ENCODE measurements around the gene SORCS3. TPM values are rescaled to one million over a fixed set of nuclear protein-coding genes. Genes with fewer than 3 reads are reported as not detected.

The SORCS3 gene
- total RNA-seq, 2 donors from 2014 or later: not detected

DNA sequence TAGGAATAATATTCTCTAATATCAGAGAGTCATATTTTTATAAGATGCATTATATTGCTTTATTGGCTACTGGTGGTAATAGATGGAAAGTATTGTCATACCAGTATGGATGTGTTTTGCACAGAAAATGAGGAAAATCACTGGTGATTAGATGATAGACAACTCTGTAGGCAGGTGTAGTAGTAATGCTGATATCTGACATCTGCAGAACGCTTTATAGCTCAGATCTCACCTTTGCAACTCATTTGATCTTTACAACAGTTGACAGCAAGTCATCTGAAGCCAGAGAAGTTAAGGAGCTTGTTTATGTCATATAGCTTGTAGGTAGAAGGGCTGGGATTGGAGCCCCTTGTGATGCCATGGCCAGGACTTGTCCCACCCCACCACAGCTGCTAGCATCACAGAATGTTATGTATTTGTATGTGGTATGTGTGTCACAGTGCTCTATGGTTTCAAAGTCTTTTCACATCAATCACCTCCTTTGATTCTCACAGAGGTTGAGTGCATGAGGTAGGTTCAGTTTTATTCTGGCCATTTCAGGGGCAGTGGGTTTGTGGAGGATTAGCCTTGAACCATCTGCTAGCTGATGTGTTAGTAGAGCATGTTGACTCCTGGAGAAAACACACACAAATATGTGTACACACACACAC lies 140.0 kb downstream of the SORCS3 start:
- ATAC-seq (no peak), DNase-seq (ENCODE audit: low spot score in 2 of 2) (no peak)
- H3K9me3 Mint-ChIP-seq: peaks cover 0 to 3% of the 10 kb centered on the region in 2 donors
- no peaks in the 10 kb centered on the region for H3K36me3 Mint-ChIP-seq
- no peak overlapping the region for H3K27ac Mint-ChIP-seq

DNA sequence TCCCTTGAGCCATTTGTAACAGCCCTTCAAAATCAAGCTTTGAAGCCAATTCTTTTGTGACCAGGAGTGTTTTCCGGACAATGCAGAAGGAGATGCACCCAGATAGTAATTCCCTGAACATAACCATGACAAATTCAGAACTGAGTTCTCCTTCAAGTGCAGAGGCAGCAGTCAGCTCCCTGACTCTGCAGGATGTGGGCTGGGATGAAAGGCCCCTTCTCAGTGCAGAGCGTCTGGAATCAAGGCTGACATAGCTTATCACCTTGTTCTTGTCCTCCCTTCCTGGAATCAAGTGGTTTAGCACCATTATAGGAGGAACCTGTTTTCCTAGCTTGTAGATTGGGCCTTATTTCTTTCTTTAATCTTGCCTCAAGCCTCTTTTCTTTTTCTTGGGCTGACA lies 143.4 kb downstream of the SORCS3 start:
- DNase-seq (ENCODE audit: low spot score in 2 of 2) (no peak), ATAC-seq (no peak)
- Mint-ChIP-seq H3K36me3 (no peaks in the 10 kb centered on the region), H3K9me3 (peaks cover 0 to 9% of the 10 kb centered on the region in 2 donors), H3K27ac (no peak overlapping the region)

DNA sequence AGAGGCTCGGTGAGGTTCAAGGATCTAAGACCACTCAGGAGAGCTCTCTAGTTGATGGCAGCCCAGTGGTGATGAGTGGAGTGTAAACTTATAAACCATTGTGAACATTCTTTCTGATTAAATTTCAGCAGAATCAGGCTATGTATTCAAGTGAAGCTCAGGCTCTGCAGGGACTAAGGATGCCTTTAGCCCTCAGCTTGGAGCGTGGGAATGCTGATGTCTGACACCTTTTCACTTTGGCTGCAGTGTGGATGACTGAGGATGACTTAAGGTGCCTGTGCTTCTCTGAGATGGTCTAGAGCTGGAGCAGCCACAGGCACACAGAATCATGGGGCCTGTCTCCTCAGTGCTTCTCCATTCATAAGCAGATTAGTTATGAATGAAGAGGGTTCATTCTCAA lies 150.4 kb downstream of the SORCS3 start:
- no peaks in the 10 kb centered on the region for H3K36me3 Mint-ChIP-seq
- H3K27ac Mint-ChIP-seq: no peak overlapping the region
- ATAC-seq (no peak), DNase-seq (ENCODE audit: low spot score in 2 of 2) (no peak)
- H3K9me3 Mint-ChIP-seq: peaks cover 0 to 5% of the 10 kb centered on the region in 2 donors

DNA sequence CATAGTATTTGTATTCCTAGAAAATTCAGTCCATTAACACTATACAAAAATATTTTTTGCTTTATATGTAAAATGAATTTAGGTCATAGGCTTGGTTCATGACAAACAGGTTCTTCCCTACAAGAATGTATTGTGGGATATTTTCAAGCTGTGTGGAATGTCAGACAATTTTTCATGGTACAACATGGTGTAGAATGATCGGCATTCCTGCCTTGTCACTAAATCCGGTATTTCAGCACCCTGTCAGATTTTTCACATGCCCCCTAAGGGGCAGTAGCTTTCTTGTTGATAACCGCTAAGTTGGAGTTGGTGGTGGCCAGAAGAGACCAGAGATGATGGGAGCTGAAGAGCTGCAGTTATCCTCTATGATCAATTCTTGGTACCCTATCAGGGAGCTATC lies 154.3 kb downstream of the SORCS3 start:
- ATAC-seq (no peak), DNase-seq (ENCODE audit: low spot score in 2 of 2) (no peak)
- Mint-ChIP-seq H3K9me3 (peaks cover 0 to 4% of the 10 kb centered on the region in 2 donors), H3K36me3 (no peaks in the 10 kb centered on the region), H3K27ac (no peak overlapping the region)

DNA sequence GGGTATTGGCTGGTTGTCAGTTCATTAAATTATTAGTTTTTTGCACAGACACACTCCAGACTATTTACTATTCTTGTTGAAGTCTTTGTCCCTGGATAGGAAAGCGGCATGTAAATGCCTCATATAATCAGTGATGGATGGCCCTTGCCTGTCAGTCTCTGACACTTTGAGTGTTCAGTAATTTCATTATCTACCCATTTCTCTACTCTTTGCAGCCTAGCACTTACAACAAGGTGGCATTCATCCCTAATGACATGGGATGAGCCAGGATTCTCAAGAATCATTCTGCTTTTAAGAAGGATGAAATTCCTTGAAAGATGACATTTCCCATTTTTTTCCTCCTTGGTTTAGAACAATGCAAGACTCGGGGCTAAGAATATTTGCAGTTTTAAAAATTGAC lies 155.7 kb downstream of the SORCS3 start:
- Mint-ChIP-seq H3K36me3 (no peaks in the 10 kb centered on the region), H3K27ac (no peak overlapping the region), H3K9me3 (peaks cover 0 to 4% of the 10 kb centered on the region in 2 donors)
- DNase-seq (ENCODE audit: low spot score in 2 of 2) (no peak), ATAC-seq (no peak)

DNA sequence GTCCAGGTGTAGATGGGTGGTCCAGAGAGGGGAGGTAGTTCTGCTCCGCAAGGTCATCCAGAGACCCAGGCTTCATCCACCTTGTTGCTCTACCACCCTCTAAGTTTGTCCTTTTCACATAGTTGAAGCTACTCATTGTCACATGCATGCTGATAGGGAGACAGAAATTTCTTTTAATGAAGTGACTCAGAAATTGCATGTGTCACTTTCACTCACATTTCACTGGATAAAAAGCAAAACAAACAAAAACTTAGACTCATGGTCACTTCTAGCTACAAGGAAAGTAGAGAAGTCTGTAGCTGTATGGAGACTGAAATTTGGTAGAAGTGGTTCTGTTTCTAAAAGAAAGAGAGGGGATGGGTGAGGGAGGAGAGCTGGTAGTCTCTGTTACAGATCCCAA lies 161.9 kb downstream of the SORCS3 start:
- Mint-ChIP-seq H3K9me3 (peaks cover 0 to 4% of the 10 kb centered on the region in 2 donors), H3K27ac (no peak overlapping the region), H3K36me3 (no peaks in the 10 kb centered on the region)
- ATAC-seq (no peak), DNase-seq (ENCODE audit: low spot score in 2 of 2) (no peak)

DNA sequence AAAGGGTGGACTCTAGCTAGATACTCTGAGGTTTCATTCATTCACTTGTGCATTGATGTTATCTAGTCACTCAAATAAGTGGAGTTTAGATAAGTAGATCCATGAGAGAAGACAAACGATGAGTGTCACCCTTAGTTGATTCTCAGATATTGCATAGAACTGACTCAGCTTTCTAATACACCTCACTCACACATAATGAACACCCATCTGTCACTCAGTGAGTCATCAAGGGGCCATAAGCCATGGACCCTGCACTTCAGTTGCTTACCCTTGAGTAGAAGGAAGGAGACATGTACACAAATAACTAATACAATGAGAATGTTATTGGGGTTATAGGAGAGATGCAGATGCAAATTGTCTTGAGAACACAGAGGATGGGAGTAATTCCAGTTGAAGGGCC lies 163.8 kb downstream of the SORCS3 start:
- no peak for DNase-seq (ENCODE audit: low spot score in 2 of 2)
- H3K36me3 Mint-ChIP-seq: no peaks in the 10 kb centered on the region
- no peak overlapping the region for H3K27ac Mint-ChIP-seq
- no peak for ATAC-seq
- no peaks in the 10 kb centered on the region for H3K9me3 Mint-ChIP-seq

DNA sequence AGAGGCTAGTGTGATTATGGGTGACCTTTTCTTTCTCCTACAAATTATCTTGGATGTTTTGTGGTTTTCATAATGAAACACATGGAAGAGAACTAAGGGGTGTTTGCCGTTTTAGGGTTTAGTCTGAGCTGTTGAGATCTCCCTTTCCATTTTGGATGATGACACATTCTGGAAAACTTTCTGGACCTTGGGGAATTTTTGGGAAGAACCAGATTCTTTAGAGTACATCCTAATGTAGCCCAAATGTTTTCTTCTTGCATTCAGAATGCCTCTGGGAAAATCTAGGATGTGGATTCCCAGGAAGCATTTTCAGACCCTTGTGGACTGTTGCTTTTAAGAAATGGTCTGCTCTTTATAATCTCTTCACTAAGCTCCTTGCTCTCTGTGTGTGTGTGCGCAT lies 165.7 kb downstream of the SORCS3 start:
- no peak overlapping the region for H3K27ac Mint-ChIP-seq
- DNase-seq (ENCODE audit: low spot score in 2 of 2) (no peak), ATAC-seq (no peak)
- no peaks in the 10 kb centered on the region for H3K9me3 Mint-ChIP-seq
- H3K36me3 Mint-ChIP-seq: no peaks in the 10 kb centered on the region

DNA sequence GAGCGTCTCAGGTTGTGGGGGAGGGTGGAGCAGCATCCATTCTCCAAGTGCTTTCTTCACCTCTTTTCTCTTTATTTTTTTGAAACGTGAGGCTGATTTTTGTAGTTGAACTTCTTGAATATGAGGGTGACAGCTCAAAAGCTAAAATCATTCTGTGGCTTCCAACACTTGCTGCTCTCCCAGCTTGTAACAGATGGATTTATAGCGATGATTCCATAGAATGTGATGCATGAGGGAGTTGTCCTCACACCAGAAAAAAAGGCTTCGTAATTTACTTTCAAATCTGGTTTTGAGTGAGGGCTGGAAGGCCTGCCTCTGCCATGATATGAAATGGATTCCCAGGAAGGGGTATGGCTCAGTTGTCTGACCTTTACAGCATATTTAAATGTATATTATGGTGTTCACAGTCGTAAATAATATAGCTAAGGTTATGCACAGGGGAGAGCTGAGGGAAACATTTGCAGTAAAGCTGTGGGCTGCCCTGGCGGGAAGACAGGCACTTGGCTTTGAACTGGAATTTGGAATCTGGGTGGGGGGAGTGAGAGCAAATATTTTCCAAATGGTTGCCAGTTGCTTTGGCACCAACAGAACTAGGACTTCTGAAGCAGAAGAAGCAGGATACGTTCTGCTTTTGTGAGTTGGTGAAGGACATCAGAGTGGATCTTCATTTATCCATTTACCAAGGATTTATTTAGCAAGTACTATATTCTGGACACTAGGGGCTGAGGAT lies 166.7 kb downstream of the SORCS3 start:
- no peaks in the 10 kb centered on the region for H3K36me3 Mint-ChIP-seq
- H3K27ac Mint-ChIP-seq: no peak overlapping the region
- ATAC-seq (no peak), DNase-seq (ENCODE audit: low spot score in 2 of 2) (no peak)
- H3K9me3 Mint-ChIP-seq: no peaks in the 10 kb centered on the region

DNA sequence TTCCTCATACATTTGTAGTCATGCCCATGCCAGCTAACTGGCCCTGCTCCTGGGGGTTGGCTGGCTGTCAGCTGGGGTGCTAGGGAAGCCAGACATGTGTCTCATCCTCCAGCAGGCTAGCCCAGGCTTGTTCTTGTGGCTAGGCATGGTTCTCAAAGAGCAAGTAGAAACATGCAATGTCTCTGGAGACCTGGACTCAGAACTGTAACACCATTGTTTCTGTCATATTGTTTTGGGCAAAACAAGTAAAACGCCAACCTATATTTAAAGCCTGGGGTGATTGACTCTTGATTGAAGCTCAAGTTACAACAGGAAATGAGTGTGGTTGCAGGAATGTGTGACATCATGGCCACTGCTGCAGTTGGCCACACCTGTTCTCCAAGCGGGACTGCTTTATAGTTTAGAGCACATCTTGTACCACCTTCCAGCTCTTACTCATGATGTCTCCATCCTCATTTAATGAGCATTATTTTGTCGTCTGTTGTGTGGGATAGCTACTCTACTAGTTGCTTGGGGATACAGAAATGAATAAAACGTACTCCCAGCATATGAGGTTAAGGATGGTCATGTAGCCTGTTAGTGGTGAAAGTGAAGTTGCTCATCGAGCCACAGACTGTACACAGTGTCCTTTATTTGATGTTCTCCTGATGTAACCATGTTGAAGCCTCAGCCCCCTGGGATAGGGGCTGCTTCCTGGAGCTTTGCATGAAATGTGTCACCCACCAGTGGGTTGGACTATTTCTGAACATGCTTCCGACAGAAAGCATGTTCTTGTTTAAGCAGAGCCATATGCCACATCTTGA lies 168.4 kb downstream of the SORCS3 start:
- H3K36me3 Mint-ChIP-seq: no peaks in the 10 kb centered on the region
- DNase-seq (ENCODE audit: low spot score in 2 of 2): no peak
- H3K27ac Mint-ChIP-seq: no peak overlapping the region
- ATAC-seq: peak in 1 of 2 donors; percentile 40
- no peaks in the 10 kb centered on the region for H3K9me3 Mint-ChIP-seq

DNA sequence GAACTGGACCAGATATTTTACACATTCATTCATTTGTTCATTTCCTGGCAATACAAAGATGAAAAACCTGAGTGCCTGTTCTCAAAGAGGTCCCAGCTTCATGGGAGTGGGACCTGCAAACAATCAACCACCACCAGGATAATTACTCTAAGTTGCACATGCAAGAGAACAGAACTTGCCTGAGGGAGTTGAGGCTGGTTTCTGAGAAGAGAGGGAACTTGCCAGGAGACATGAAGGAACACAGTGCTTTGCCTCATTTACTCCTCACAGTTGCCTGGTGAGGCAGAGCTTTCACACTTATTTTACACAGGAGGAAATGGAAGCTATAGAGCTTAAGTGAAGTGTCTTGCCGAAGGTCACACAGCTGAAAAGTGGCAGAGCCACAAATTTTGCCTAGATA lies 170.1 kb downstream of the SORCS3 start:
- no peaks in the 10 kb centered on the region for H3K36me3 Mint-ChIP-seq

DNA sequence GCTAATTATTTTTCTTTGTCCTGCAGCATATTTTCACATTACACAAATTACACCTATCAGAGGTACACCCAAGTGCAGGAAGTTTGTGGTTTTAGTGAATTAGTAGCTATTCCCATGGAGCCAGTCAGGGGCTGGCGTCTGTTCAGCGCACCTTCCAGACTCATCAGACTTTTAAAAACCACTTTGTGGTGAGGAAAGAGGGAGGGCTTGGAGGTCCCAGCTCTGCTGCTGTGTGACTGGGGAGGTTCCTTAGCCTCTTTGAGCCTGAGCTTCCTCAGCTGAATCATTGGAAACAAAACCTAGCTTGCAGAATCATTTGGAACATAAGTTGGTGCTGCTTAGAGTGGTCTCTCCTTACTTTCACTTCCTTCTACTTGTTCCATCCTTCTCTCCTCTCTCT lies 175.4 kb downstream of the SORCS3 start:
- ATAC-seq (no peak), DNase-seq (ENCODE audit: low spot score in 2 of 2) (no peak)
- Mint-ChIP-seq H3K27ac (no peak overlapping the region), H3K9me3 (peaks cover 0 to 3% of the 10 kb centered on the region in 2 donors), H3K36me3 (no peaks in the 10 kb centered on the region)

More for the DNA sequence above, 170.1 kb downstream of the SORCS3 start:
- Mint-ChIP-seq H3K27ac (no peak overlapping the region), H3K9me3 (no peaks in the 10 kb centered on the region)
- ATAC-seq (no peak), DNase-seq (ENCODE audit: low spot score in 2 of 2) (no peak)

DNA sequence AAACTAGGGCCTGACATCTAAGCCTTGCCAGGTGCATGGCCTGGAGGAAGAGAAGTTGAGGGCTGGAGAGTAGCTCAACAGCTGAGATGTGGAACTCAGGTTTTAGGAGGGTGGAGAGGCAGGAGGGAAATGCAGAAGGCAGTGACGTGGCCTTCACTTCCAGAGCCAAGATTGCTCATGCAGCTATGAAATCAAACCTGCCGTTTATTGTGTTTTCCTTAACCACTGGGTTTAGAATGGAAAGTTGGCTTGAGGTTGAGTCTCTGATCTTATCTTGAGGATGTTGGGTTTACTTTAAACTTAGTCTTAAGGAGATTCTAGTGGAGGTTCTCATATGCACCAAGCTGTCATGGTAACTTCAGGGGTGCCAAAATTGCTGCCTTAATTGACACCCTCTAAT lies 178.6 kb downstream of the SORCS3 start:
- ATAC-seq (no peak), DNase-seq (ENCODE audit: low spot score in 2 of 2) (no peak)
- Mint-ChIP-seq H3K27ac (no peak overlapping the region), H3K9me3 (peaks cover 6 to 7% of the 10 kb centered on the region in 2 donors), H3K36me3 (no peaks in the 10 kb centered on the region)

DNA sequence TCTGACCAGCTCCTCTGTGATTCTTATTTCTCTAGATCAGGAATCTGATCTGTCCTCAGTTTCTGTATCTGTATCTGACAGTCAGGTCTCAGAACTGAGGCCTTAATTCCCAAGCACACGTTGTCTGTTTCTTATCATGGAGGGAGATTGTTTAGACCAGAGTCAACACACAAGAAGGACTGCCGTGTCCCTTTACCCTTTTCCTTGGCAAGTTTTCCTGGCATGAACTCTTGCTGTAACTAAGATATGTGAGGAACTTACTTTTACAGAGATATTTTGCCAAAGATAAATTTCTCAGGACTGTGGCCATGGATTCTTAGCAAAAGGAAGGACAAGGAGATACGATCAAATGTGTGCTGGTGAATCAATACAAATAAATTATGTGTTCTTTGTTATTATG lies 181.0 kb downstream of the SORCS3 start:
- H3K9me3 Mint-ChIP-seq: peaks cover 7 to 12% of the 10 kb centered on the region in 2 donors
- DNase-seq (ENCODE audit: low spot score in 2 of 2): no peak
- ATAC-seq: no peak
- no peak overlapping the region for H3K27ac Mint-ChIP-seq
- no peaks in the 10 kb centered on the region for H3K36me3 Mint-ChIP-seq

DNA sequence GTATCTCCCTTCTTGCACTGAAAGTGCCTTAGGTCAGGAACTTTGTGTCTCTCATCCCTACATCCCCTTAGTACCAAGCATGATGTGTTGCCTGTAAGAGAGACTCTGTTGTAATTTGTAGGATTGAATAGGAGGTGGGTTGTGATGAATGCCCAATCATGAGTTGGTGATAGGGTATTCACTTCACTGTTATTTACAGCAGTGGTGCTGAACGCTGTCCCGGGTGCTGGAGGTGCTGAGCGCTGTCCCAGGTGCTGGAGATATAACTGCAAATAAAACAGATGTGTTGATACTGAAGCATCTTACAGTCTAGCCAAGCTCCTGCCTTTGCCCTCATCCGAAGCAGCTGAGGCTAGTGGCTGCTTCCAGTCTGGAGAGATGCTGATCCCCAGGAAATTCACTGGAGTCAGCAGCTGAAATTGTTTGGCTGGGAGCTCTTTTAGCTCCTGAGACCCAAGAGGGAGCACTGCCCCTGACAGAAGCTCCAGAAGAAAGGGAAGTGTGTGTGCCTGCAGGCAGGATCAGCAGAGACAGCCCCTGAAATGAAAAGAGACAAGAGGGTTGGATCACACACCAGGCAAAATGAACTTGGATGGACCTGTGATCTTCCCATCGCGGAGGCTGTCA lies 183.4 kb downstream of the SORCS3 start:
- no peaks in the 10 kb centered on the region for H3K36me3 Mint-ChIP-seq
- H3K9me3 Mint-ChIP-seq: peaks cover 11 to 16% of the 10 kb centered on the region in 2 donors
- ATAC-seq: no peak
- peak in 1 of 2 donors; percentile 30 for DNase-seq (ENCODE audit: low spot score in 2 of 2)
- no peak overlapping the region for H3K27ac Mint-ChIP-seq

DNA sequence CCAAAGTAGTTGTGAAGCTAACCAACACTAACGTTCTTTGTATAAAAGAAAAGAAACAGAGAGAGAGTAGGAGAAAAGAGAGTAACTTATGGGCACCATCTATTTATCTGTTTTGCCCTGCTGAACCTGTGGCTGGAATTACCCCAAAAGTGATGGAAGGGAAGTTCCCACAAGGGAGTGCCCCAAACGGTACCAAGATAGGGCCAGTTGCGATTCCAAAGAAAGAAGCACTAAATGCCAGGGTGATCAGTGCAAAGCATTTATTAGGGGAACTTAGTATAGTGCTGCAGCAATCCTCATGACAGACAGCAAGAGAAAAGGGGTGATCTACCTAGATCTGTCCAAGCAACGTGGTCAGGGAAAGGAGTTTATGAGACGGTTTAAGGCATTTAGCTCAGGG lies 190.2 kb downstream of the SORCS3 start:
- peaks cover 4 to 5% of the 10 kb centered on the region in 2 donors for H3K9me3 Mint-ChIP-seq
- no peak overlapping the region for H3K27ac Mint-ChIP-seq
- H3K36me3 Mint-ChIP-seq: no peaks in the 10 kb centered on the region
- DNase-seq (ENCODE audit: low spot score in 2 of 2) (no peak), ATAC-seq (no peak)

DNA sequence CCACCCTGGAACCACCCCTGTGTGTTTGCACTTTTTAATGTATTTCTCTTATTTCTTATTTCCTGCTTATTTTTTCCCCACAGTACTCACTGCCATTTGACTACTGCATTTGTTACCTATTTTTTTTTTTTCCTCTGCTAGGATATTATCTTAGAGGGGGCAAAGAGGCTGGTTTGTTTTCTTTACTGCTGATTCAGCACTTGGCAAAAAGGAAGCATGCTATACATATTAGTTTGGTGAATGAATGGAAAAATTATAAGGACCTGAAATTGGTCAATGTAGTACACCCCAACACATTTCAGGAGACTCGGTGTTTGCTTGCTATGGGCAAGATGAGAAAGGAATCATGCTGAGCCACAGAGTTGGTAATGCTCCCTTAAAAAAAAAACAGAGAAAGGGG lies 193.5 kb downstream of the SORCS3 start:
- Mint-ChIP-seq H3K9me3 (no peaks in the 10 kb centered on the region), H3K36me3 (no peaks in the 10 kb centered on the region), H3K27ac (no peak overlapping the region)
- no peak for DNase-seq (ENCODE audit: low spot score in 2 of 2)
- ATAC-seq: no peak
